Medulla oblongata (tissue), 1 donor: ENCODE results near the gene BCKDHB.
"Not testable (repeated sequence)": the region's sequence is repeated elsewhere in the genome, so short reads cannot be mapped to it uniquely, and the experiment has no call there.

ENCODE experiments used
- DNase-seq: peaks from one replicate; pipeline ENCODE4 v3.0.0-alpha.2; 2015; ENCODE audit errors: extremely low spot score

BCKDHB gene

DNA sequence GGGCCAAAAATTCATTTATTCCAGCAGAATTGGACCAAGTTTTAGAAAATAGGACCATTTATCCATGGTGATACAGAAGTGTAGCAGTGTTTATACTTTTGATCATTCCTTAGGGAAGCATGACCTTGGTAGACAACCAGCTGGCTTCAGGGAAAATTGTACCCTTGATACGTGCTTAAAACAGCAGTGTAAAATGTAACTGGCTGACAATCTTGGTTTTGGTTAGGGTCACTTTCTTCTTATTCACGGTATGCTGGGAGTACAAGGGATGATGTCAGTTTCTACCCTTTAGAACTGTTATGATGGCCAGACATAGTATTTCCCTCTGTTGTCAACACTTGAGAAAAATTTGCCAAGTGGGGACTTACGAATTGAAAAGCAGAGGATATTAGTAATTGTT is 157.1 kb downstream of the BCKDHB start:
- DNase-seq, result no peak

- DNase-seq, result peak; percentile 47
Measured at GRCh38 chr6:80268865-80269730, 162.6 kb downstream of the BCKDHB start.

DNA sequence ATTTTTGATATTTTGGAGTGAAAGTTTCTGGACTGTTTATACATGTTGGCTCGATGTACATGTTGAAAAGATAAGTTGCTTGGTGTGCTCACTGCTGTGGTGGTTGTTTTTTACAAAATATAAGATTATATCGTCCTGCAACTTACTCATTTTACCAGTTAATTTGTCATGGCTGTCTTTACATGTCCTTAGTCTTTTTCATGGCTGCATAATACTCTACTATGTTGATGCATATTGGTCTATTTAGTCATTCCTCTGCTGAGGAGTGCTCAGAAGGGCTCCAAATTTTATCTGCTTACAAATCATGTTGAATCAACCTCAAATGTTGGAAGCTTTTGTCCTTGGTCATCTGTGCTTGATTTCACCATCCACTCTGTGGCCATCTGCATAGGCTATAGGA is 164.6 kb downstream of the BCKDHB start:
- DNase-seq, result no peak

GRCh38 chr6:80272988-80273387 is 166.5 kb downstream of the BCKDHB start:
- no peak for DNase-seq

GRCh38 chr6:80276861-80277260 is 170.4 kb downstream of the BCKDHB start:
- no peak for DNase-seq

- DNase-seq, result no peak
Measured at GRCh38 chr6:80277501-80277900, 171.0 kb downstream of the BCKDHB start.

GRCh38 chr6:80280262-80281010 is 174.0 kb downstream of the BCKDHB start:
- DNase-seq, result no peak

DNA sequence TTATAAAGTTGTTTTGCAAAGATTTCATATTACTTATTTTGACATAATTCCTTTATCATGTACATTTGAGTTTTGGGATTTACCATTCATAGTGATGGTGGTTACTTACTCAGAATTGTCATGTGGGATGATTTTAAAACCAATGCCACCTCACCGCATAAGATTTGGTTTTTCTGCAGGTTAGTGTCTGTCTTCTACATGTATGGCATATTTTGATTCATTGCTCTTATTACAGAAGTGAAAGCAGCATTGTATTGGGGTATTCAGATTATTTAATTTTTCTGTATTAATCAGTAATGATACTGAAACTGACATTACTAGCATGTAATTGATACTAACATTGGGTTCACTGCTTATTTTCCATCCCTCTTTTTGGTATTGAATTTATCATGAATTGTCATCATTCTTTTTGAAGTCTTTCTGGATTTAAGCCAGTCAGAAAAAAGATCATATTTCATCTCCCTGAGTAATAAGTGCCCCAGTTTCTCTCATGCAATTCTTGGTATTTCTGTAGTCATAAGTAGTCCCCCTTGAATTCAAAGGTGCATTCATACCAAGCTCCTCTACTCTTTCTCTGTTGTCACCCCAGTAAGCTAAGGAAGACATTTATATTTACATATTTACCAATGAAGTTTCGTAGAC is 176.6 kb downstream of the BCKDHB start:
- DNase-seq, result no peak

- DNase-seq, result no peak
Measured at GRCh38 chr6:80287112-80287511, 180.6 kb downstream of the BCKDHB start.

DNA sequence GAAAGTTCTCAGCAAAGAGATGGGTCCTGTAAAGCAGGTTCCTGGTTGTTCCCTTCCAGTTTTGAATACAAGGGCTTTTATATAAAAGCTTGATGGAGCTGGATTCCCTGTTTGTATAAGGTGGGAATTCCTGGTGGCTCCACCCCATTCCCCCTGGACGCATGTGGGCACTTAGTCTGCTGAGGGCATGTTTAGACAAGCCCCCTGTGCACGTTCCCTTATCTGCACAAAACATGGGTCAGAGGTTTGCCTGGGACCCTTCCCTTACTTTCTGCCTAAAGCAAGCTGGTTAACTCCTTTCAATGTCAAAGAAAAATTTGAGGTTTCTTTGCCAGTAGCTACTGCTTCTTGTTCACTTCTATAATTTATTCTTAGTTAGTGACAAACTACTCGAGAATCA is 181.1 kb downstream of the BCKDHB start:
- no peak for DNase-seq

GRCh38 chr6:80289727-80290126 is 183.3 kb downstream of the BCKDHB start:
- no peak for DNase-seq

DNA sequence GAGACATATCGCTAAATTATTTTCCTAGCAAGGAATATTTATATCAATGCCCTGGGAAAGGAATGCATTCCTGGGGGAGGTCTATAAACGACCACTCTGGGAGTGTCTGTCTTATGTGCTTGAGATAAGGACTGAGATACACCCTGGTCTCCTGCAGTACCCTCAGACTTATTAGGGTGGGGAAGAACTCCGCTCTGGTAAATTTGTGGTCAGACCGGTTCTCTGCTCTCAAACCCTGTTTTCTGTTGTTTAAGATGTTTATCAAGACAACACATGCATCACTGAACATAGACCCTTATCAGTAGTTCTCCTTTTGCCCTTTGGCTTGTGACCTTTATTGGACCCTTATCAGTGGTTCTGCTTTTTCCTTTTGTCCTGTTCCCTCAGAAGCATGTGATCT is 188.1 kb downstream of the BCKDHB start:
- not testable (repeated sequence) for DNase-seq

DNA sequence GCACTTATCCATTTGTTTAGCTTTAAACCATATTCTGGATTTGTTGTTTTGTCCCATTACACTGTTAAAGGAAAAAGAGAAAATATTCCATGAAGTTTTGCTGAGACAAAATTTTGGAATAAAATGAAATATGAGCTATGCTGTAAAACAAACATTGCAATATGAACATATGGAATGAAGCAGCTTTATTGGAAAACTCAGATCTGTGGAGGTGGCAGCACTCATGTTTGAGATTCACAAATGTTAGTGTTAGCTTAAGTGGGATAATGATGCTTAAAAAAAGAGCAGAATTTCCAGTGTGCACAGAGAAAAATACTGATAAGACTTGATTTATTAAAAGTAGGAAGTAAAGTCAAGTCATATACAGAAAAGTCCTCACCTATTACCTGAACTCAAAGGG is 196.2 kb downstream of the BCKDHB start:
- no peak for DNase-seq

- no peak for DNase-seq
Measured at GRCh38 chr6:80304014-80304413, 197.5 kb downstream of the BCKDHB start.

- DNase-seq, result no peak
Measured at GRCh38 chr6:80314531-80314930, 208.1 kb downstream of the BCKDHB start.

GRCh38 chr6:80316686-80317231 is 210.3 kb downstream of the BCKDHB start:
- DNase-seq, result peak; percentile 83

DNA sequence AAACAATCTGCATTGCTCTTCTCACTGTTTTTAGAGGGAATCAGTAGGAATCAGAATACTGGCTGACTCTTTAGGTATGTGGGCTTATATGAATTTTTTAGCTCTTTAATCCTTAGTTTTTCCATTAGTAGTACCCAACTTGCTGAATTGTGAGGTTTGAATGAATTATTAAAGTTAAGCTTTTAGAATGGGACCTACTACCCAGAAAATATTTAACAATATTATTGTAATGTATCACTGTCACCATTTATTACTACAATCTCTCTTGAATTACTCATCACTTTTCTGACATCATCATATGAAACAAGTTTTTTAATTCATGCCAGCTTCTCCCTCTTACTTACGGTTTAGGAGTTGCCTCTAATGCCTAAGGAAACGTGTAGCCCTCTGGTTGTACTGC is 212.7 kb downstream of the BCKDHB start:
- DNase-seq, result no peak

DNA sequence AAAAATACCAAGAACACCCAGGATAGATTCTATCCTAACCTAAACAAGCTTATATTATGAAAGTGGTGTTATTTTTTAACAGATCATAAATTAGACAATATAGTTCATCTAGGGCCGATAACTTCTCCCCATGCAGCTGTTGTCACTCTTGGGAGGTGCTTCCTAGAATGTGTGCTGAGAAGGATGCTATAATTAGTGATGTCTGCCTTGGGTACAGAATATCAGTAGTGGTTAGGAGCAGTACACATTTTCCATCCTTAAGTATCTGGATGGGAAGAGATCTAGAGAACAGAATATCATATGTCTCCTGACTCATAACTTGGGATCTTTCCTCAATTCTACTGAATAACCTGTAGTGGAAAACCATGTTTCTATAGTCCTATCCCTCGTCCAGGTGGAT is 214.5 kb downstream of the BCKDHB start:
- no peak for DNase-seq

DNA sequence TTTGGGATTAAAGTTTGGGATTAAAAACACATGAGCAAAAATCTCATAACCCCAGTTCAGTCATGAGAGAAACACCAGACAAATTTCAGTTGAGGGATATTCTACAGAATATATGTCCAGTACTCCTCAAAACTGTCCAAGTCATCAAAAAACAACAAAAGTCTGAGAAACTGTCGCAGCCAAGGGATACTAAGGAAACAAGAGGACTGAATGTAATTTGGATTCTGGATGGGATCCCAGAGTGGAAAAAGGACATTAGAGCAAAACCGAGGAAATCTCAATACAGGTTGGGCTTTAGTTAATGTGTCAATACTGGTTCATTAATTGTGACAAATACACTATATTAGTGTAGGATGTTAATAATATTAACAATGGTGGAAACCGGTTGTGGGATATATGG is 219.3 kb downstream of the BCKDHB start:
- DNase-seq, result peak; percentile 71

DNA sequence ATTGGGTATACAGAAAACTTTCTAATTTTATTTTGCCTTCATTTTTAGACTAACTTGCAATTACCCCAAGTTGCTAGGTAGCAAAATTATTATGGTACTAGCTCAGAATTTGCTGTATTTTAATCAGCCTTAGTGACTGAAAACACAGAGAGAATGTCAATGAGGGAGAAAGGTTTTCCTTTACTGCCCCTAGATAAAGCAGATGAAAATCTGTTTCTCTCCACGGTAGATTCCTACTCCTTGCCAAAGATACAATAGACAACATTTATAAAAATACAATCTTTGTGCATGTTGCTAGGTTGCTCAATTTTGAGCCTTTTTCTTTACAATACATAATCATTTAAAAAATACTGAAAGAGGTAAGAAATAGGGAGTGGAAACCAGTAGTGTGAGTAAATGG is 222.2 kb downstream of the BCKDHB start:
- DNase-seq, result no peak

DNA sequence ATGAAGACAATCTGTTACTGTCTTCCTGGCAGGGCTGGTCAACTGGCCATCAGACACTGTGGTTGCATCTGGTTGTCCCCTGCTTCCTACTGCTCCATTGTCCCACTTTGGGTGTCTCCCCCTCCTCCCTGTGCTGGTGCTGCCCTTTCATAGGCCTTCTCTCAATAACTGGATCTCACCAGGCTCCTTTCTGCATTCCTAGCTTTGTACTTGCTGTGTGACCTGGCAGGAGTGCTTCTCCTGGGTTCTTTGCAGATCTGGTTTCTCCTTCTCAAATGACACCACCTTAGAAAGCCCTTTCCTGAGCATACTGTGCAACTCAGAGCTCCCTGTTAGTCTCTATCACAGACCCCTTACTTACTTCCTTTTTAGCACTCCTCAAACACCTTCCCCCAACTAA is 223.0 kb downstream of the BCKDHB start:
- no peak for DNase-seq

- no peak for DNase-seq
Measured at GRCh38 chr6:80330961-80331360, 224.5 kb downstream of the BCKDHB start.
